HG02852 (cell line): ENCODE measurements around the gene VANGL1.

ENCODE experiments used
- ATAC-seq: cut with Tn5 transposase; IDR thresholded peaks from one replicate; pipeline ENCODE4 v1.9.1; 2021; ENCODE audit warnings: mild to moderate bottlenecking, moderate library complexity; ENCODE audit not compliant: unreplicated experiment

The VANGL1 gene

DNA sequence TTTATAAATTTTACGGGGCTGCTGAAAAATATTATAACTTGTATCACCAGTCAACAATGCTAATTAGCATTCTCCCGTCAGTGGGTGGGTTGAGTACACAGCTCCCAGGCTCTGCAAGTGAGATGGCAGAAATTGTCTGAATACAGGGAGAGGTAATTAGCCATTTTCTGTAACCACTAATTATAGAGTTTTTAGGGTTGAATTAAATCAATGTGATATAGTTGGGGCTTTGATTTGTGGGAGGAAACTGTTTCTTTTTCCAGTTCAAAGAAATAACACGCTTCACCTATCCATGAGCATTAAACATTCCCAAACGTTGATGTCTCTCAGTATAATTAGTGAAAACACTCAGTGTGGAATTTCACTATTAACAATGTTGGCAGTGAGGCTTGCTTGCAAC lies 1.5 kb downstream of the VANGL1 start:
- ATAC-seq = no peak

- no peak for ATAC-seq
Measured at GRCh38 chr1:115643666-115644065, 1.9 kb downstream of the VANGL1 start.

DNA sequence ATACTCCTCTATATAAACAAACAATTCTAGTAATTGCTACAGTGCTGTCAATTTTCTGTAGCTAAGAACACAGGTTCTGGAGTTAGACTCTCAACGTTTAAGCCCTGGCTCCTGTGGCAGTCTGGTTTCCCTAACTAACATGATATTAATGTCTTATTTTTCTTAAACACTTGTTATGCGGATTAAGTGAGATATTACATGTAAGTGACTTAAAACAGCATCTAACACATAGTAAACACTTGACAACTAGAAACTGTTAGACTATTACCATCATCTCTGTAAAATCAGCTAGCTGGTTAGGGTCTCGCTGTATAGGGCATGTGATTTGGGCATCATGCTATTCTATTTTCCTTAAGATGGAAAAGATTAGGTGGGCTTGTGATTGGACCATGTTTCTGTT lies 2.3 kb downstream of the VANGL1 start:
- no peak for ATAC-seq

DNA sequence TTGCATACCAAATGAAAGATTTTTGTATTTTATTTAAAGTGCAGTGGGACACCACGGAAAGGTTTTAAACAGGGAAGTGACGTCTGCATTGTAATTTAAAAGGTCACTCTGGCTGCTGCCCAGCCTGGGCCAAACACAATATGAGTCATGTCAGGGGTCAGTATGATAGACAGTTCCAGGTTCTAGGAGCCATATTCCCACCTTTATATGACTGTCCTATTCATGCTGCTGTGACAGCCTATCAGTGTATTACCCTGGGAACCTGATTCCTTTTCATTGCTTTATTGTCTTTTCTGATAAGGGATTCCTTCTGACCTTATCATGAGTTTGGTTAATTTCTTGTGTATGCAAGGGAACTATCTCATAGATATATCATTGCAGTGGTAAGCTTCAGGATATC lies 5.3 kb downstream of the VANGL1 start:
- ATAC-seq = no peak

DNA sequence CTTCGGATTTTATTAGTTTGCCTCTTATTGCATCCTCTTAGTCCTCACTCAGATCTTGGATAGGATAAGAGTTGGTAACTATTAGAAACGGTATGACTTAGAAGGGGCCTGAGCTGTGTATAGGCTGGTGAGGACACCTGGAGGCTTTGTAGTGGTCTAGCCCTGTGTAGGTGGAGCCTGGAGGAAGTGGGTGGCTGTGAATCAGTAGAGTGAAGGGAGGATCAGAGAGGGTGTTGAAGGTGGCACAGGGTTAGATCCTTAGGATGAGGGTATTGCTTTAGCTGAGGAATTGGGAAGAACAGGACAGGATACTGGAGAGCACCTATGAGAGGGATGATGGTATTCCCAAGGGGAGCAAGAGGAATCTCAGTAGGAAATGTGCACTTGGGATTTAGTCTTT lies 5.7 kb downstream of the VANGL1 start:
- no peak for ATAC-seq

- ATAC-seq = no peak
Measured at GRCh38 chr1:115647919-115648650, 6.3 kb downstream of the VANGL1 start.

DNA sequence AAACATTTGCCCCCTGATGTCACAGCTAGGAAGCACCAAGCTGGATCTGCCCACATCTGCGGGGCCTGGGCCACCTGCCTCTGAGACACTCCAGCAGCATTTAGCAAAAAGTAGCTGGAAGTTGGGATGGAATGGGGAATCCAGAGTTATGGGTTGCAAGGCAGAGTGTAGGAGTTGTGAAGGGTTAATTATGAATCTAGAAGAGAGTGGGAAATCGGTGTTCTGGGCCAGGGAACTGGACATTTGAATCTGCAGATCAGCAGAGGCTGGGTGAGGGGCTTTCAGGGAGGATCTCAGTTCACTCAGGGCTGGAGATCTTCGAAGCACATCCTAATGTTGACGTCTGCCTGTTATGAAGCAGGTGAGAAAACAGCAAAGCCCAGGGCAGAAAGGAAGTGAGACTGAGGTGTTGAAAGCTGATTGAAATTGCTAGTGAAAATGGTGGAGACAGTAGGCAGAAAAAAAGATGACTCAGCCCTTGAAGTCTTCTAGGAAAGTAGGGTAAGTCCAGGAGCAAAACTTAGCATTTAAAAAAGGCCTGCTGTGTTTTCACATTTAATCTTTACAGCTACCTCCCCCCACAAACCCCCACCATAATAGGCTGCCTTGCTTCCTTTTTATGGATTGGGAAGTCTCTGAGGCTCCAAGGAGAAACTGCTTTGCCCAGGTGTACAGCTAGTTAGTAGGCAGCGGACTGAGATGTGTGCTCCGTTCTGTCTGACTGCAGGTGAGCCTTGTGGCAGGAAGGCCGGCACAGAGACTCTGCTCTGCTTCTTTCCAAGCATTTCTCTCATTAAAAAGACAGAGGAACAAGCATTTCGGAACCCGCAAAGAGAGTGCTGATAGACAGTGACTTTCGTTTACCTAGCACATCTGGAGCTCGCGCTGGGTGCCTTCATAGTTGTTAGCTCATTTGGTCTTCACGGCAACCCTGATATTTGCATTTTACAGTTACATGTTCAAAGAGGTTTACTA lies 7.2 kb downstream of the VANGL1 start:
- peak; percentile 84 for ATAC-seq

- ATAC-seq = no peak
Measured at GRCh38 chr1:115649964-115650363, 8.2 kb downstream of the VANGL1 start.

DNA sequence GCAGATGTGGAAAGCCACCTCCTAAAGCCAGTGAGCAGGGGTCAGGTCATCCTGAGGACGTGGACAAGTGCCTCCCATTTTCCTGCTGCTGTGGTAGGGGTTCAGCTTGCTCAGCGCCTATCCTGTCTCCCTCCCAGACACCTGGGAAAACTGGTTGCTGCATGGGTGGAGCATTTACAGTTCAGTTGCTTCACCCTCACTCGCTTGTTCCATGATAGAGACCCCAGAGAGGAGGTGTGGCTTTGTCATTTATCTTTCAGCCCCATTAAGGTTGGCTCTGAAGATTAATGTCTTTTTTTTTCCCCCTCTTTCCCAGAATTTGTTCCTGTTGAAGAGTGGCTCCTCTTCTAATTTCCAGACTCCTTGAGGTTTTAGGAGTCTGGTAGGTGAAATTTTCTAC lies 9.2 kb downstream of the VANGL1 start:
- ATAC-seq = no peak

GRCh38 chr1:115651391-115651790 lies 9.6 kb downstream of the VANGL1 start:
- no peak for ATAC-seq

- ATAC-seq = no peak
Measured at GRCh38 chr1:115652236-115652788, 10.5 kb downstream of the VANGL1 start.

GRCh38 chr1:115654125-115654524 lies 12.4 kb downstream of the VANGL1 start:
- no peak for ATAC-seq

DNA sequence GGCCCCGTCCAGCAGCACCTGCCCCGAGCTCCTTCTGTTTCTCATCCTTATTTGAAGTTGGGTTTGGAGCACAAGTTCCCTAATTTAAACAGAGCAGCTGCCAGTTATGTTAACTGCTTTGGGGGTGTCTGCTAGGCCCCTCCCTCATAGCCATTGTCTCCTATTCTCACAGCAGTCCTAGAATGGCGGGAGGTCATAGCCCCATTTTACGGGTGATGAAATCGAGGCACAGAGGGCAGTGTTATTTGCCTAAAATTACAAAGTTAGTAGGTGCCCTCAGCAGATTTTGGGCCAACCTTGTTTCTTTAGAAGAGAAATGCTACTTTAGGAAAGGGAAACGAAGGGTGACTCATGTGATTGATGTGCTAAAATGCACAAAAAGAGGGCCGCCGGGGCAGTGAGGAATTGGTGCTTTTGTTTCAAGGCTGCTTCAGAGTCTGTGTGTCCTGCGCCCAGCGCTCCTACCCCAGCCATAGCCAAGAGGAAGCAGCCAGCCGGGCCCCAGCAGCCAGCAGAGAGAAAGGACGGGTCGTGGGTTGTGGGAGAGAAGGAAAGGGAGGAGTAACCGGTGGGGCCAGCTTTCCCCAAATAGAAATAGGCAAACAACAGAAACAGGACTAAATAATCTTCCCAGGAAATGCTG lies 13.0 kb downstream of the VANGL1 start:
- ATAC-seq = no peak

GRCh38 chr1:115655306-115655663 lies 13.5 kb downstream of the VANGL1 start:
- ATAC-seq = no peak

GRCh38 chr1:115655916-115656315 lies 14.1 kb downstream of the VANGL1 start:
- no peak for ATAC-seq

DNA sequence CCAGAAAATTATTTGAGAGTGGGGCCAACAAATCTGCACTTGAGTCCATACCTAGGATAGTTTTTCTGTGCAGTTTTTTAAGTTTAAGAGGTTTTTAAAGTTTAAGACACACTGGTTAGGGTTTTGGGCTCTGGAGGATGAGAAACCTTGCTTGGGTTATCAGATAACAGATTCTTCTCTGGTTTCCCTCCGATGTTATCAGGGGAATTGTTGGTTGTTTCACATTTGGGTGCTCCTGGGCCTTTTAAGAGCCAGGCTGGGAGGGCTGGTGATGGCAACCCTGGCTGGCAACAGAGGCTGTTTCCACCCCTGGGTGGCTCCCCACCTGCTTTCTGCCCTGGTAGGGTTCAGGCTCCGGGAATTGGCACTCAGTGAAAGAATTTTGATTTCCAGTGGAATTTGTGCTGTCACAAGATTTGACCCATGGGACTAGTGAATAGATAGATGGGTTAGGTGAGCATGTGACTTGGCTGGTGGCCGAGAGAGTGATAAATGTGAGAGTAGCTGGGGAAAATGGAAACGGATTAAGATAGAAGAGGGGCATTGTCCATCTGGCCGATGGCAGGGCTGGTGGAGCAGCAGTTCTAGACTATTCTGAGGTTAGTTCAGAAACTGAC lies 14.8 kb downstream of the VANGL1 start:
- no peak for ATAC-seq

- ATAC-seq = no peak
Measured at GRCh38 chr1:115658646-115659045, 16.9 kb downstream of the VANGL1 start.

- no peak for ATAC-seq
Measured at GRCh38 chr1:115660151-115660550, 18.4 kb downstream of the VANGL1 start.

DNA sequence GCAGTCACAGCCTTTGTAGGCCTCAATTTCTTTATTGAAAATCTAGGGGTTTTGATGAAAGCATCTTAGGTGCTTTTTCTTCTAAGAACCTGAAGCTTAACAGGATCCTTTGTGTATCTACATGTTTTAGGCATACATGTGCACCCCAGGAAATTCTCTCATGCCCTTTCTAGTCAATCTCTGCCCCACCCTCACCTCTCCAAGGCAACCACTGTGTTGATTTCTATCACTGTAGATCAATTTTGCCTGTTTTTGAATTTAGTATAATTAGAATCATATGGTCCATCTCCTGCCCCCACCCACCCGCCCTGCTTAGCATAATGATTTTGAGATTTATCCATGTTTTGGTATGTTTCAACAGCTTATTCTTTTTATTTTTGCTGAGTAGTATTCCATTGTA lies 19.4 kb downstream of the VANGL1 start:
- no peak for ATAC-seq

GRCh38 chr1:115665319-115666096 lies 23.7 kb downstream of the VANGL1 start:
- no peak for ATAC-seq
